T-cell (primary cell): ENCODE data around the gene MTOR. TPM values are rescaled to one million over a fixed set of nuclear protein-coding genes. Genes with fewer than 3 reads are reported as not detected.

Experiments
- ATAC-seq, 4 experiments: fragments of 200-7000 bp in 3 of 4; fragments of 150-1000 bp in 1 of 4; cut with Tn5 transposase; replicated peaks in 1 of 4; 1 replicate in 3 of 4; 2 replicates in 1 of 4; pipeline ENCODE4 v1.10.0; 2021; ENCODE audit warnings: moderate library complexity in 3 of 4, mild to moderate bottlenecking in 2 of 4, moderate number of reproducible peaks in 1 of 4
- CTCF ChIA-PET, 2 donors: fragments of 300-600 bp; sonication (Branson Sonifier 250); formaldehyde crosslinking; loops; one replicate each; lab custom pipeline; 2022; ENCODE audit warnings: antibody characterized with exemption in 2 of 2; lab: Charles Lee
- POLR2A ChIA-PET, 2 donors: fragments of 300-600 bp; sonication (Branson Sonifier 250); formaldehyde crosslinking; loops; one replicate each; lab custom pipeline; 2022; ENCODE audit warnings: antibody characterized with exemption in 2 of 2; lab: Charles Lee
- DNase-seq, 35 experiments: peaks; one replicate each; pipeline versions ENCODE4 v3.0.0 to v3.0.0-alpha.2; 2013 to 2023
- H3K27ac ChIP-seq: one replicate; pipeline ENCODE4 v1.5.1; 2013; ENCODE audit warnings: low read length
- H3K27me3 ChIP-seq, 2 experiments: replicated peaks in 1 of 2; 1 replicate in 1 of 2; 2 replicates in 1 of 2; pipeline versions ENCODE4 v1.6.1 to v1.7.0; 2013; ENCODE audit warnings: low read length in 1 of 2, mixed read lengths in 1 of 2; ENCODE audit not compliant: control insufficient read depth in 2 of 2, insufficient read depth in 2 of 2; ENCODE audit errors: extremely low read depth in 1 of 2
- H3K36me3 ChIP-seq, 2 donors: 1 replicate in 1 of 2; 2 replicates in 1 of 2; pipeline versions ENCODE4 v1.6.1 to v1.7.0; 2013; ENCODE audit warnings: low read length in 1 of 2; ENCODE audit not compliant: control insufficient read depth in 2 of 2, insufficient read depth in 1 of 2; ENCODE audit errors: extremely low read depth in 1 of 2
- H3K4me1 ChIP-seq, 2 experiments: 1 replicate in 1 of 2; 2 replicates in 1 of 2; pipeline versions ENCODE4 v1.6.1 to v1.7.0; 2013; ENCODE audit warnings: low read length in 2 of 2, mixed read lengths in 1 of 2; ENCODE audit not compliant: insufficient read depth in 2 of 2, control insufficient read depth in 1 of 2; ENCODE audit errors: extremely low read depth in 1 of 2
- H3K4me3 ChIP-seq, 2 donors: 1 replicate in 1 of 2; 2 replicates in 1 of 2; pipeline versions ENCODE4 v1.5.1 to v1.7.0; 2013; ENCODE audit warnings: mild to moderate bottlenecking in 2 of 2, low read length in 1 of 2, moderate library complexity in 1 of 2; ENCODE audit not compliant: control insufficient read depth in 1 of 2; ENCODE audit errors: extremely low read depth in 1 of 2
- H3K9me3 ChIP-seq: 2 replicates; pipeline ENCODE4 v1.7.0; 2013
- H3K27ac Mint-ChIP-seq, 2 donors: one replicate each; pipeline ENCODE4 v1.8.0; 2020 to 2021; ENCODE audit warnings: mild to moderate bottlenecking in 2 of 2, mixed read lengths in 2 of 2
- H3K27me3 Mint-ChIP-seq, 2 donors: one replicate each; pipeline ENCODE4 v1.8.0; 2021 to 2022; ENCODE audit warnings: mixed read lengths in 2 of 2
- H3K36me3 Mint-ChIP-seq: one replicate; pipeline ENCODE4 v1.8.0; 2021; ENCODE audit warnings: mixed read lengths
- H3K4me1 Mint-ChIP-seq, 3 donors: one replicate each; pipeline ENCODE4 v1.8.0; 2020 to 2022; ENCODE audit warnings: mixed read lengths in 3 of 3, mild to moderate bottlenecking in 1 of 3
- H3K4me3 Mint-ChIP-seq, 3 donors: one replicate each; pipeline ENCODE4 v1.8.0; 2020 to 2022; ENCODE audit warnings: mild to moderate bottlenecking in 3 of 3, mixed read lengths in 3 of 3, moderate library complexity in 3 of 3
- H3K9me3 Mint-ChIP-seq, 3 donors: one replicate each; pipeline ENCODE4 v1.8.0; 2020 to 2022; ENCODE audit warnings: mixed read lengths in 3 of 3
- WGBS: methylation state at CpG from one replicate; pipeline ENCODE4 v1.1.5; 2013; ENCODE audit warnings: missing lambda C conversion rate; ENCODE audit not compliant: insufficient coverage; 5-methylcytosine and 5-hydroxymethylcytosine counted together
- total RNA-seq, 35 experiments: library from RNA in 6 of 35; stranded (reverse) in 6 of 35; fragments of 120-200 nt in 1 of 35; gene quantifications; one replicate each; pipeline versions ENCODE4 v1.2.1 to v1.2.4 and lab custom pipeline; 2013 to 2026

Gene MTOR
- total RNA-seq, 5 donors from 2014 or later (not counting 1 experiment from before 2014, with no cell fraction given) = 41.7 to 45.1 (median 43.6) TPM

DNA sequence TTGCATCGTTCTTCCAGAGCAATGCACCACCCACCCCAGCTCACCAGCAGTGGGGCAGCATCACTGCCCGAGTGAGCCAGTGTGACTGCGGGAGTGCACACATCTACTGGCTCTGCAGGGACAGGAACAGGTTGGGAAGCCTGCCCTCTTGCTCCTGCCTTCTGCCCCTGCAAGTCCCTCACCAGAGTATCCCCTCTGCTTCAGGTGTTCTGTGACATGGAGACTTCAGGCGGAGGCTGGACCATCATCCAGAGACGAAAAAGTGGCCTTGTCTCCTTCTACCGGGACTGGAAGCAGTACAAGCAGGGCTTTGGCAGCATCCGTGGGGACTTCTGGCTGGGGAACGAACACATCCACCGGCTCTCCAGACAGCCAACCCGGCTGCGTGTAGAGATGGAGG is 69.0 kb downstream of the MTOR start:
- Histone ChIP-seq H3K27me3 (no peaks in the 10 kb centered on the region), H3K4me1 (no peaks in the 10 kb centered on the region), H3K36me3 (peaks cover 24 to 86% of the 10 kb centered on the region in 2 donors), H3K27ac (no peak overlapping the region), H3K4me3 (no peak overlapping the region), H3K9me3 (no peaks in the 10 kb centered on the region)
- no peak overlapping the region for H3K4me3 Mint-ChIP-seq
- H3K36me3 Mint-ChIP-seq = peaks cover 68% of the 10 kb centered on the region
- no peak overlapping the region for H3K27ac Mint-ChIP-seq
- DNase-seq (no peak), ATAC-seq (no peak)
- no peaks in the 10 kb centered on the region for H3K27me3 Mint-ChIP-seq
- ChIA-PET POLR2A (no interaction called here), CTCF (interaction anchor here in 1 of 2 donors (0.6 kb wide), 2 partner anchors 11 to 256 kb away, joined by 3 to 5 read pairs; no protein-coding TSS in a partner anchor)
- 97% methylated on average over 6 of the region's 11 CpGs for WGBS
- H3K4me1 Mint-ChIP-seq = no peaks in the 10 kb centered on the region
- no peaks in the 10 kb centered on the region for H3K9me3 Mint-ChIP-seq

DNA sequence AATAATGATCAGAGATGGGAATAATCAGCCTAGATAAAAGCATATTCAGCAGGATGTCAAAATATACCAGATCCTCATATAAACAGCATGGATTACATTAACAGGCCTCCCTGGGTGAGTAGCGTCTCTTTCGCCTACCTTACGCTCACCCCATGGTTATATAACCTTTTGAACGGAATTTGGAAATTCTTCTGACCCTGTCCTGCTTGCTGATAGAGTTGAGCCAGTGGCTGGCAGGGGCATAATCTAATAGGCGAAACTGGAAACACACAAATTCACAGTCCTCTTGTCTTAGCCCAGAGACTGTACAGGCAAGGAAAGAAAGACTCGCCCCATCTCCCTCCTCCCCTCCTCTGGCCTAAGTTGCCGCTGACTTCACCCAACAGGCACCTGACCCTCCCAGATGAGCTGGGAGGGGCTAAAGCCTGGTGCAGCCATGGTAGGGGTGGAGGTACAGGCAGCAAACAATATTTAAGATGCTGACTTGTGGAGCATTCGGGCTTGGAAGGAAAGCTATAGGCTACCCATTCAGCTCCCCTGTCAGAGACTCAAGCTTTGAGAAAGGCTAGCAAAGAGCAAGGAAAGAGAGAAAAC is 73.4 kb downstream of the MTOR start, which contains the start of gene ANGPTL7:
Gene ANGPTL7, plus strand, starts transcription at position 498 of the 594 bp plus-strand sequence. CDS start 225 bp downstream, outside the sequence.
- H3K36me3 ChIP-seq = peaks cover 19 to 63% of the 10 kb centered on the region in 2 donors
- H3K4me1 Mint-ChIP-seq = peaks cover 0 to 2% (median 0%) of the 10 kb centered on the region in 3 donors
- no peak within 1 kb of the TSS for H3K4me3 Mint-ChIP-seq
- POLR2A ChIA-PET = no interaction called here
- no peaks in the 10 kb centered on the region for H3K27me3 ChIP-seq
- no peak within 1 kb of the TSS for H3K27ac ChIP-seq
- 100% methylated on average over 3 of the region's 8 CpGs for WGBS
- CTCF ChIA-PET = interaction anchor here in 1 of 2 donors (0.7 kb wide), 1 partner anchor 151 kb away, joined by 4 read pairs; no protein-coding TSS in a partner anchor
- H3K9me3 Mint-ChIP-seq = no peaks in the 10 kb centered on the region
- no peaks in the 10 kb centered on the region for H3K27me3 Mint-ChIP-seq
- H3K4me3 ChIP-seq = no peak within 1 kb of the TSS
- no peaks in the 10 kb centered on the region for H3K4me1 ChIP-seq
- no peak within 1 kb of the TSS for H3K27ac Mint-ChIP-seq
- DNase-seq = no peak
- H3K36me3 Mint-ChIP-seq = peaks cover 49% of the 10 kb centered on the region
- H3K9me3 ChIP-seq = no peaks in the 10 kb centered on the region
- no peak for ATAC-seq

- Histone ChIP-seq H3K36me3 (peaks cover 14 to 61% of the 10 kb centered on the region in 2 donors), H3K9me3 (no peaks in the 10 kb centered on the region), H3K27ac (no peak overlapping the region), H3K4me1 (no peaks in the 10 kb centered on the region), H3K27me3 (no peaks in the 10 kb centered on the region), H3K4me3 (no peak overlapping the region)
- CTCF ChIA-PET = no interaction called here
- WGBS = no CpG with 5 or more reads among the region's 1 CpG
- no peaks in the 10 kb centered on the region for H3K9me3 Mint-ChIP-seq
- peaks cover 43% of the 10 kb centered on the region for H3K36me3 Mint-ChIP-seq
- peaks cover 0 to 2% (median 0%) of the 10 kb centered on the region in 3 donors for H3K4me1 Mint-ChIP-seq
- no peaks in the 10 kb centered on the region for H3K27me3 Mint-ChIP-seq
- ATAC-seq = no peak
- no peak for DNase-seq
- POLR2A ChIA-PET = no interaction called here
- H3K27ac Mint-ChIP-seq = no peak overlapping the region
- no peak overlapping the region for H3K4me3 Mint-ChIP-seq
Observed at GRCh38 chr1:11188381-11188780, 74.0 kb downstream of the MTOR start.

GRCh38 chr1:11187931-11188330 is 74.4 kb downstream of the MTOR start:
- no peak overlapping the region for H3K27ac ChIP-seq
- WGBS = no CpG with 5 or more reads among the region's 2 CpGs
- Mint-ChIP-seq H3K9me3 (no peaks in the 10 kb centered on the region), H3K4me3 (no peak overlapping the region), H3K4me1 (peaks cover 0 to 2% (median 0%) of the 10 kb centered on the region in 3 donors), H3K27ac (no peak overlapping the region), H3K27me3 (no peaks in the 10 kb centered on the region), H3K36me3 (peaks cover 42% of the 10 kb centered on the region)
- ATAC-seq (no peak), DNase-seq (no peak)
- POLR2A ChIA-PET = interaction anchor here in 1 of 2 donors (0.6 kb wide), 1 partner anchor 201 kb away, joined by 3 read pairs; no protein-coding TSS in a partner anchor
- H3K9me3 ChIP-seq = no peaks in the 10 kb centered on the region
- no peaks in the 10 kb centered on the region for H3K4me1 ChIP-seq
- CTCF ChIA-PET = no interaction called here
- peaks cover 11 to 57% of the 10 kb centered on the region in 2 donors for H3K36me3 ChIP-seq
- no peaks in the 10 kb centered on the region for H3K27me3 ChIP-seq
- no peak overlapping the region for H3K4me3 ChIP-seq

- peaks cover 11 to 57% of the 10 kb centered on the region in 2 donors for H3K36me3 ChIP-seq
- H3K9me3 Mint-ChIP-seq = no peaks in the 10 kb centered on the region
- peaks cover 42% of the 10 kb centered on the region for H3K36me3 Mint-ChIP-seq
- H3K27ac ChIP-seq = no peak overlapping the region
- POLR2A ChIA-PET = interaction anchor here (0.6 kb wide), 2 partner anchors 107 to 201 kb away, joined by 3 read pairs; no protein-coding TSS in a partner anchor
- 100% methylated on average over 1 of the region's 2 CpGs for WGBS
- no peaks in the 10 kb centered on the region for H3K4me1 ChIP-seq
- DNase-seq (no peak), ATAC-seq (no peak)
- no peaks in the 10 kb centered on the region for H3K27me3 Mint-ChIP-seq
- H3K9me3 ChIP-seq = no peaks in the 10 kb centered on the region
- no peak overlapping the region for H3K4me3 Mint-ChIP-seq
- CTCF ChIA-PET = no interaction called here
- H3K27ac Mint-ChIP-seq = no peak overlapping the region
- peaks cover 0 to 2% (median 0%) of the 10 kb centered on the region in 3 donors for H3K4me1 Mint-ChIP-seq
- no peak overlapping the region for H3K4me3 ChIP-seq
- H3K27me3 ChIP-seq = no peaks in the 10 kb centered on the region
Observed at GRCh38 chr1:11187494-11187893, 74.9 kb downstream of the MTOR start.

DNA sequence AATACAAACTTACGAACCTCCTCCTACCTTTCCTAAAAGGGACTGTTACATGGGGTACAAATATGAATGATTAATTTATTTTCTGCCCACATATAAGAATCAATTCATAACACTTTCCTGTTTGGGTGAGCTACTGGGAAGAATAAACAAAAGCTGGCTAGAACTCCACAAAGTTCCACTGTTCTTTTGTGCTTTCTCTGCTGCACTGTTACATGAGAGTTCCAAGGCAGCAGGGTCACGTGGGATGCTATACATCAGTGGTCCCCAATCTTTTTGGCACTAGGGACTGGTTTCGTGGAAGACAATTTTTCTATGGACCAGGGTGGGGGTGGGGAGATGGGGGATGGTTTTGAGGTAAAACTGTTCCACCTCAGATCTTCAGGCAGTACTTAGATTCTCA is 75.4 kb downstream of the MTOR start:
- whole genome bisulfite sequencing = no CpG with 5 or more reads among the region's 3 CpGs
- no peak for DNase-seq
- Mint-ChIP-seq H3K36me3 (peaks cover 41% of the 10 kb centered on the region), H3K27me3 (no peaks in the 10 kb centered on the region), H3K9me3 (no peaks in the 10 kb centered on the region), H3K27ac (no peak overlapping the region), H3K4me3 (no peak overlapping the region), H3K4me1 (peaks cover 0 to 2% (median 0%) of the 10 kb centered on the region in 3 donors)
- H3K36me3 ChIP-seq = peaks cover 11 to 56% of the 10 kb centered on the region in 2 donors
- ChIA-PET POLR2A (interaction anchor here in 1 of 2 donors (0.6 kb wide), 1 partner anchor 107 kb away, joined by 3 read pairs; no protein-coding TSS in a partner anchor), CTCF (no interaction called here)
- no peak for ATAC-seq
- no peak overlapping the region for H3K27ac ChIP-seq
- H3K4me3 ChIP-seq = no peak overlapping the region
- no peaks in the 10 kb centered on the region for H3K4me1 ChIP-seq
- no peaks in the 10 kb centered on the region for H3K27me3 ChIP-seq
- H3K9me3 ChIP-seq = no peaks in the 10 kb centered on the region
